Naive thymus-derived CD4-positive, alpha-beta T cell (primary cell): ENCODE measurements around the gene PLA2G1B. TPM values are rescaled to one million over a fixed set of nuclear protein-coding genes. Genes with fewer than 3 reads are reported as not detected.

Source experiments
- ATAC-seq: fragments of 150-1000 bp; cut with Tn5 transposase; 2 replicates; pipeline ENCODE4 v1.10.0; 2021; ENCODE audit warnings: mild to moderate bottlenecking, moderate library complexity
- CTCF ChIA-PET: fragments of 350-600 bp; sonication (Branson Sonifier 250); formaldehyde crosslinking; loops from one replicate; lab custom pipeline; 2021; ENCODE audit warnings: antibody characterized with exemption; lab: Charles Lee
- POLR2A ChIA-PET: fragments of 350-600 bp; sonication (Branson Sonifier 250); formaldehyde crosslinking; loops from one replicate; lab custom pipeline; 2021; ENCODE audit warnings: antibody characterized with exemption, inconsistent platforms; lab: Charles Lee
- DNase-seq, 9 donors: peaks; one replicate each; pipeline versions ENCODE4 v3.0.0 to v3.0.0-alpha.2; 2020 to 2022; ENCODE audit warnings: mixed read lengths in 1 of 9
- H3K27ac ChIP-seq: one replicate; pipeline ENCODE4 v1.7.0; 2013; ENCODE audit warnings: mild to moderate bottlenecking, low read depth, low read length, moderate library complexity
- H3K27me3 ChIP-seq, 2 donors: one replicate each; pipeline ENCODE4 v1.7.0; 2013; ENCODE audit warnings: low read length in 2 of 2, mild to moderate bottlenecking in 2 of 2, moderate library complexity in 2 of 2; ENCODE audit not compliant: control insufficient read depth in 2 of 2, insufficient read depth in 2 of 2
- H3K36me3 ChIP-seq, 3 experiments: 1 replicate in 2 of 3; 2 replicates in 1 of 3; pipeline ENCODE4 v1.7.0; 2013; ENCODE audit warnings: low read length in 3 of 3, mild to moderate bottlenecking in 3 of 3, moderate library complexity in 1 of 3; ENCODE audit not compliant: insufficient read depth in 3 of 3, control insufficient read depth in 2 of 3
- H3K4me1 ChIP-seq, 2 donors: one replicate each; pipeline ENCODE4 v1.7.0; 2013; ENCODE audit warnings: low read length in 2 of 2, mild to moderate bottlenecking in 2 of 2, moderate library complexity in 1 of 2; ENCODE audit not compliant: control insufficient read depth in 2 of 2, insufficient read depth in 2 of 2
- H3K4me3 ChIP-seq: 2 replicates; pipeline ENCODE4 v1.7.0; 2013; ENCODE audit warnings: mild to moderate bottlenecking, low read length
- H3K9me3 ChIP-seq, 3 experiments: 1 replicate in 2 of 3; 2 replicates in 1 of 3; pipeline ENCODE4 v1.7.0; 2013; ENCODE audit warnings: low read length in 3 of 3; ENCODE audit not compliant: control insufficient read depth in 2 of 3
- H3K27ac Mint-ChIP-seq, 9 donors: one replicate each; pipeline ENCODE4 v1.8.0; 2020 to 2022; ENCODE audit warnings: mixed read lengths in 9 of 9, mild to moderate bottlenecking in 8 of 9, moderate library complexity in 5 of 9, inconsistent platforms in 2 of 9
- H3K27me3 Mint-ChIP-seq, 5 donors: one replicate each; pipeline ENCODE4 v1.8.0; 2021 to 2022; ENCODE audit warnings: mixed read lengths in 5 of 5, mild to moderate bottlenecking in 1 of 5
- H3K36me3 Mint-ChIP-seq, 5 donors: one replicate each; pipeline ENCODE4 v1.8.0; 2020 to 2022; ENCODE audit warnings: mixed read lengths in 5 of 5, mild to moderate bottlenecking in 3 of 5, inconsistent platforms in 1 of 5
- H3K4me1 Mint-ChIP-seq, 7 donors: one replicate each; pipeline ENCODE4 v1.8.0; 2020 to 2022; ENCODE audit warnings: mixed read lengths in 7 of 7, mild to moderate bottlenecking in 3 of 7, inconsistent platforms in 1 of 7
- H3K4me3 Mint-ChIP-seq, 10 donors: one replicate each; pipeline ENCODE4 v1.8.0; 2020 to 2022; ENCODE audit warnings: mild to moderate bottlenecking in 10 of 10, mixed read lengths in 10 of 10, moderate library complexity in 6 of 10, inconsistent platforms in 2 of 10
- H3K9me3 Mint-ChIP-seq, 11 donors: one replicate each; pipeline ENCODE4 v1.8.0; 2020 to 2022; ENCODE audit warnings: mixed read lengths in 11 of 11, mild to moderate bottlenecking in 4 of 11, inconsistent platforms in 1 of 11, moderate library complexity in 1 of 11
- intact Hi-C, 2 donors: fragments of 100-400 bp; cut with micrococcal nuclease; formaldehyde crosslinking; loops; one replicate each; pipeline ENCODE4 v1.15.1; 2023
- polyA plus RNA-seq, 2 donors: library from polyadenylated mRNA; unstranded; fragments of 300-500 nt; fragmentation: Illumina TruSeq; gene quantifications; one replicate each; pipeline ENCODE4 v1.2.3, GENCODE V29; 2021
- total RNA-seq, 6 experiments: library from RNA in 5 of 6; stranded (reverse) in 5 of 6; gene quantifications; 1 replicate in 5 of 6; 2 replicates in 1 of 6; pipeline ENCODE4 v1.2.3 and lab custom pipeline; 2021 to 2026

The PLA2G1B gene
- total and polyA plus RNA-seq, 7 experiments from 2014 or later: 0.92 to 1.5 TPM; not detected in 5

DNA sequence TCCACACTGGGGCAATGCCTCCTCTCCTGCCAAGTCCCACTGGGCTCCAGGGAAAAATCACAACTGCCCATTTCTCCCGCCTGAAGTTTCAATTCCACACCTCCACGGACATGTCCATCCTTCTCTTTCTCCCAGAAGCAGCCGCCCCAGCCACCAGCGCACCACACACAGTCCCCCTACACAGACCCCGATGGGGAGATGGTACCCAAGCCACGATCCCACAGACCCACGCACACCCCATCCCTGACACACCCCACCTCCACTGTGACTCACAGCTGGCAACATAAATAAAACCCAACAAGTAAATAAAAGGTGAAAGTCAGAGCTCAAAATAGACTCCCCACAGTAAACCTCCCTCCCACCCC lies 38.7 kb upstream of the PLA2G1B start:
- Histone ChIP-seq H3K36me3 (no peaks in the 10 kb centered on the region), H3K27ac (no peak overlapping the region), H3K4me1 (peaks cover 0 to 5% of the 10 kb centered on the region in 2 donors), H3K9me3 (no peaks in the 10 kb centered on the region), H3K27me3 (peaks cover 8 to 32% of the 10 kb centered on the region in 2 donors), H3K4me3 (no peak overlapping the region)
- Mint-ChIP-seq H3K4me1 (peaks cover 10 to 26% (median 15%) of the 10 kb centered on the region in 7 donors), H3K27me3 (peaks cover 67 to 83% (median 79%) of the 10 kb centered on the region in 5 donors), H3K9me3 (peaks cover 0 to 4% (median 0%) of the 10 kb centered on the region in 11 donors), H3K27ac (no peak overlapping the region), H3K4me3 (peak overlapping the region in 1 of 10 donors; percentile 4), H3K36me3 (no peaks in the 10 kb centered on the region)
- DNase-seq (no peak), ATAC-seq (no peak)
- CTCF ChIA-PET: no interaction called here
- POLR2A ChIA-PET: interaction anchor here (0.5 kb wide), 1 partner anchor 17 kb away, joined by 3 read pairs; no protein-coding TSS in a partner anchor
- intact Hi-C loops: no loop called here

DNA sequence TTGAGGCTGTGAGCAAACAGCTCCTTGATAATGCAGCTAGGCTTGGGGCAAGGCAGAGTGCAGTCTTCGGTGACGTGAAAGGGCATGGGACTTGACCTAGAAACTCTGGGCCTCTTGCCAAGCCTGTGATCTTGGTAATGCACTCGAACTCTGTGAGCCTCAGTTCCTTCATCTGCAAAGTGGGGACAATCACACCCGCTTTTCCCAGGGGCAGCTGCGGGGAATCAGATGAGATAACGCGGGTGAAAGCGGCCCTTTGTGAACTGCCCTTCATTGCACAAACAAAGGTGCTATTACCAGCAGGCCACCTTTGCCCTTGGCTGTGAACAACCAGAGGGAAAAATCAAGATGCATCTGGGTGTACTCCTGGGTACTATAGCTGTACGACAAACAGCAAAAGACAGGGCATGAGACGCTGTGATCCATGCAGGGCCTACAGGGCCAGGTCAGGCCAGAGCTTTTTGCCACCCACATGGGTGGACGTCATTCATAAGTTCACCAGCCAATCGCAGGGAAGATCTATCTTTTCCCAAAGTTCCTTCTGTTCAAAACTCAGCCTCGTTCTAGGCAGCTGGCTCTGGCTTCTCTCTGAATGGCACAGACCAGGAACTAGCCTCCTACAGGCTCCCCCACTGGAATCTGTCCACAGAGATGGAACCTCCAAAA lies 38.2 kb upstream of the PLA2G1B start:
- Histone ChIP-seq H3K27me3 (peaks cover 8 to 32% of the 10 kb centered on the region in 2 donors), H3K36me3 (no peaks in the 10 kb centered on the region), H3K4me3 (no peak overlapping the region), H3K27ac (no peak overlapping the region), H3K9me3 (no peaks in the 10 kb centered on the region), H3K4me1 (peaks cover 0 to 5% of the 10 kb centered on the region in 2 donors)
- H3K4me1 Mint-ChIP-seq: peaks cover 10 to 26% (median 12%) of the 10 kb centered on the region in 7 donors
- POLR2A ChIA-PET: interaction anchor here (0.5 kb wide), 1 partner anchor 18 kb away, joined by 3 read pairs; no protein-coding TSS in a partner anchor
- no peak for DNase-seq
- H3K9me3 Mint-ChIP-seq: peaks cover 0 to 4% (median 0%) of the 10 kb centered on the region in 11 donors
- intact Hi-C loops: no loop called here
- H3K27ac Mint-ChIP-seq: no peak overlapping the region
- peaks cover 67 to 82% (median 78%) of the 10 kb centered on the region in 5 donors for H3K27me3 Mint-ChIP-seq
- no peaks in the 10 kb centered on the region for H3K36me3 Mint-ChIP-seq
- H3K4me3 Mint-ChIP-seq: no peak overlapping the region
- CTCF ChIA-PET: interaction anchor here (1.2 kb wide), 1 partner anchor 104 kb away, joined by 3 read pairs; the partner anchor contains the start of gene SRSF9
- ATAC-seq: no peak

DNA sequence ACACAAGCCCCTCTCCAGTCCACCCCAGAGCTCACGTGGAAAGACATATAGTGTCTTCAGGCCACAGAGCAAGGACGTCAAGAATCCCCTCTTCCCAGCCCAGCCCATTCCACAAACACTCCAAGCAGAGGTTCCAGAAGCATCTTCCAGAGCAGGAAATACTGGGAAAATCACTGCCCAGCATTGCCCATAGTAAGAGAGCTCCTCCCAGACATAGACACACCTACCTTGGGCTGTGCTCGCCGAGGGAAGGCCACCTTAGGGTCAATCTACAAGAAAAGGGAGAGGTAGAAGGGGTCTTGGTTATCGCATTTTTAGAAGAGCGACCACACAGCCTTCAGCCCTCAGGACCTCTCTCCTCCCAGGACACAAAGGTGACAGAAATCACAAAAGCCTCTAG lies 36.9 kb upstream of the PLA2G1B start:
- Histone ChIP-seq H3K4me1 (peaks cover 0 to 1% of the 10 kb centered on the region in 2 donors), H3K27ac (no peak overlapping the region), H3K9me3 (no peaks in the 10 kb centered on the region), H3K27me3 (peaks cover 0 to 20% of the 10 kb centered on the region in 2 donors), H3K36me3 (no peaks in the 10 kb centered on the region), H3K4me3 (no peak overlapping the region)
- no peak for DNase-seq
- ChIA-PET POLR2A (interaction anchor here (0.6 kb wide), 1 partner anchor 38 kb away, joined by 5 read pairs; no protein-coding TSS in a partner anchor), CTCF (no interaction called here)
- Mint-ChIP-seq H3K36me3 (no peaks in the 10 kb centered on the region), H3K4me1 (peaks cover under 1 to 13% (median 5%) of the 10 kb centered on the region in 7 donors), H3K9me3 (no peaks in the 10 kb centered on the region), H3K27me3 (peaks cover 67 to 79% (median 78%) of the 10 kb centered on the region in 5 donors), H3K27ac (no peak overlapping the region), H3K4me3 (no peak overlapping the region)
- ATAC-seq: no peak
- intact Hi-C loops: no loop called here

DNA sequence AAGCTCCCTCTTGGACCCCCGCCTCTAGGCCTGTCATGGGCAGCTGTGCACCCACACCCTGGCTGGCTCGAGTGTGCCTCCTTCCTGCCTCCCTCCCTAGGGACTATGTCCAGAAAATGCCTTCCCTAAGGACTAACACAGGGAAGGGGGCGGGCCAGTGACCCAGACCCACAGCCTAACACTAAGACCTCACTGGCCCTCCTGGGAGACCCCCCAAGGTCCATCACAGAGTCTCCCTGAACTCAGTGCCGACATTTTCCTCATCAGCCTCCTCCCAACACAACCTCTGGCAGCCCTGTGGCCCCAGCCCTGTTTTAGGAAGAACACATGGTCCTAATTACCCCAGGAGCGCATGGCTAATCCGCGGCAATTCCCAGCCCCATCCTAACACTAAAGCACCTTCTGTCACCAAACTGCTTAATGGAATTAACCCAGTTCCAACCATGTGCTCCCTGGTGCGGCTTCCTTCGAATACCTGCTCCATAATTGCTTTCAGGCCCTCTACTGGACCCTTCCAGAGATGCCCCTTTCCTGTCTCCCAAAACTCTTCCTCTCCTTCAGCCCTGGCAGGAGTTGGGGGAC lies 35.8 kb upstream of the PLA2G1B start:
- Mint-ChIP-seq H3K4me1 (peaks cover 0 to 12% (median 4%) of the 10 kb centered on the region in 7 donors), H3K27ac (no peak overlapping the region), H3K9me3 (no peaks in the 10 kb centered on the region), H3K27me3 (peaks cover 70 to 83% (median 80%) of the 10 kb centered on the region in 5 donors), H3K4me3 (no peak overlapping the region), H3K36me3 (no peaks in the 10 kb centered on the region)
- CTCF ChIA-PET: no interaction called here
- no peak for DNase-seq
- no peaks in the 10 kb centered on the region for H3K4me1 ChIP-seq
- intact Hi-C loops: no loop called here
- no peak overlapping the region for H3K27ac ChIP-seq
- POLR2A ChIA-PET: no interaction called here
- no peak overlapping the region for H3K4me3 ChIP-seq
- no peaks in the 10 kb centered on the region for H3K9me3 ChIP-seq
- H3K27me3 ChIP-seq: peaks cover 0 to 18% of the 10 kb centered on the region in 2 donors
- H3K36me3 ChIP-seq: no peaks in the 10 kb centered on the region
- no peak for ATAC-seq

DNA sequence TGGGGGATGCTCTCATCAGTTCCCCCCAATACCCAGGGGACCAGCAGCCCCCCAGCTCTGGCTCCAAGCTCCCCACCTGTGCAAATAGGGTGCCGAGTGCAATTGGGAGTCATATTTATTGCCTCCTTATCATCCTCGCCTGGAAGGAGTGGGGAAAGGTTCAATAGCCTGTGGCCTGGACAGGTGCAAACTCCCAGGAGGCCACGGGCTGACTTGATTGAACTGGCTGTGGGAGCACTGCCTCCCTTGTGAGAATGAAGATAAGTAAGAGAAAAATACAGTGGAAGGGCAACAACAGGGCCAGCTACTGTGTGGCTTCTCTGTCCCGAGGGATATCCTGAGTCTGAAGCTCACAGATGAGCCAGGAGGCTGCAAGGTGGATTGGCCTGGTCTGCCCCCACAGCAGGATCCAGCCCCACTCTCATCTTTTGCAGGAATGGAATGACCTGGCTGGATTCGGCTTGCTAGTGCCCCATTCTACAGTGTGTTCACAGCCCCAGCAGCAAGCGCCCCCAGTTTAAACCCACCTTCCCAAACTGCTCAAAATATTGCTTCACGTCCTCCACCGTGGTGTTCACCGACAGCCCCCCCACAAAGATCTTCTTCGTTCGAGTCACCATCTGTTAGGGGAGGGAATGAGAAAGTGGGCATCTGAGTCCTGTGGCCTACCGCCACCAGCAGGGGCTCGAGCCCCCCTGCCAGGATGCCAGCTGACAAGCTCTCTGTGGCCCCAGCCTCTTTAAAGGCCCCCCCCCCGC lies 35.1 kb upstream of the PLA2G1B start:
- ATAC-seq: no peak
- DNase-seq: no peak
- Mint-ChIP-seq H3K4me3 (peak overlapping the region in 1 of 10 donors; percentile 25), H3K27me3 (peaks cover 74 to 87% (median 83%) of the 10 kb centered on the region in 5 donors), H3K4me1 (peaks cover 0 to 10% (median 4%) of the 10 kb centered on the region in 7 donors), H3K9me3 (peaks cover 0 to 2% (median 0%) of the 10 kb centered on the region in 11 donors), H3K27ac (no peak overlapping the region), H3K36me3 (no peaks in the 10 kb centered on the region)
- intact Hi-C loops: no loop called here
- no peaks in the 10 kb centered on the region for H3K4me1 ChIP-seq
- no peaks in the 10 kb centered on the region for H3K36me3 ChIP-seq
- POLR2A ChIA-PET: no interaction called here
- peaks cover 0 to 16% of the 10 kb centered on the region in 2 donors for H3K27me3 ChIP-seq
- H3K9me3 ChIP-seq: no peaks in the 10 kb centered on the region
- no peak overlapping the region for H3K27ac ChIP-seq
- CTCF ChIA-PET: no interaction called here
- no peak overlapping the region for H3K4me3 ChIP-seq

DNA sequence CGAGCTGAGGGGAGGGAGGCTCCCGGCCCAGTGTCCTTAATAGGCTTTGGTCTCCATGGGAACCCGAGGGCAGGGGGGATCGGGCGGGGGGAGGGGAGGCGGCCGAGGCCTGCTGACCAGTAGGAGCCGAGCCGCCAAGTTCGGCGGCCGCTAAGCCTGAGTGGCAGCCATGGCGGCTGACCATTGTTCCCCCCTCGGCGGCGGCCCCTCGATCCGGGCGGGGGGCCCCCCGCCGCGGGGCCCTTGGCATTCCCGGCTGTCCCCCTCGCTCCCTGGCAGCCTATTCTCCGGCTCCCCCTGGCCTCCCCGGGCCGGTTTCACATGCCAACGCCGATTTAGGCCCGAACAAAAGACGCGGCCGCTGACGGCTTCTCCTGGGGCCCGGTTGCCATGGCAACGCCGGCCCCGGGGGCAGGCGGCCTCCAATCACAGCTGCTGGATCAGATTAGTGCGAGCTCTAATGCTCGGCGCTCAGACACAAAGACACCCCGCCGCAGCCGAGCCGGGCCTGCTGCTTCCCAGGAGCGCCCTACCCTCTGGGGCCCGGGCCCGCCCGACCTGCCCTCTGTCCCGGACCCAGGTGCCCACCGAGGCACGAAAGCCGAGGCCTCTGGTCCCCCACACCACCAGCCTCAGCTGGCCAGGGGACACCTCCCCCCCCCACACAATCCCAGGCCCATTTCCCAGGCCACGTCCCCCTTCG lies 34.1 kb upstream of the PLA2G1B start:
- DNase-seq (peak in 1 of 9 donors; percentile 32), ATAC-seq (no peak)
- Mint-ChIP-seq H3K36me3 (no peaks in the 10 kb centered on the region), H3K4me3 (peak overlapping the region in 2 of 10 donors; percentile 41 to 52), H3K4me1 (peaks cover 0 to 4% (median 0%) of the 10 kb centered on the region in 7 donors), H3K27ac (no peak overlapping the region), H3K27me3 (peaks cover 65 to 81% (median 76%) of the 10 kb centered on the region in 5 donors), H3K9me3 (peaks cover 0 to 2% (median 0%) of the 10 kb centered on the region in 11 donors)
- H3K4me1 ChIP-seq: no peaks in the 10 kb centered on the region
- peaks cover 0 to 8% of the 10 kb centered on the region in 2 donors for H3K27me3 ChIP-seq
- H3K36me3 ChIP-seq: no peaks in the 10 kb centered on the region
- intact Hi-C loops: no loop called here
- H3K27ac ChIP-seq: no peak overlapping the region
- no peaks in the 10 kb centered on the region for H3K9me3 ChIP-seq
- POLR2A ChIA-PET: no interaction called here
- CTCF ChIA-PET: no interaction called here
- no peak overlapping the region for H3K4me3 ChIP-seq
